ENCODE data around the gene CDKN2A. TPM values are rescaled to one million over a fixed set of nuclear protein-coding genes. Genes with fewer than 3 reads are reported as not detected.

The CDKN2A gene
- total RNA-seq, 1 donor from 2014 or later, result 71.6 TPM

DNA sequence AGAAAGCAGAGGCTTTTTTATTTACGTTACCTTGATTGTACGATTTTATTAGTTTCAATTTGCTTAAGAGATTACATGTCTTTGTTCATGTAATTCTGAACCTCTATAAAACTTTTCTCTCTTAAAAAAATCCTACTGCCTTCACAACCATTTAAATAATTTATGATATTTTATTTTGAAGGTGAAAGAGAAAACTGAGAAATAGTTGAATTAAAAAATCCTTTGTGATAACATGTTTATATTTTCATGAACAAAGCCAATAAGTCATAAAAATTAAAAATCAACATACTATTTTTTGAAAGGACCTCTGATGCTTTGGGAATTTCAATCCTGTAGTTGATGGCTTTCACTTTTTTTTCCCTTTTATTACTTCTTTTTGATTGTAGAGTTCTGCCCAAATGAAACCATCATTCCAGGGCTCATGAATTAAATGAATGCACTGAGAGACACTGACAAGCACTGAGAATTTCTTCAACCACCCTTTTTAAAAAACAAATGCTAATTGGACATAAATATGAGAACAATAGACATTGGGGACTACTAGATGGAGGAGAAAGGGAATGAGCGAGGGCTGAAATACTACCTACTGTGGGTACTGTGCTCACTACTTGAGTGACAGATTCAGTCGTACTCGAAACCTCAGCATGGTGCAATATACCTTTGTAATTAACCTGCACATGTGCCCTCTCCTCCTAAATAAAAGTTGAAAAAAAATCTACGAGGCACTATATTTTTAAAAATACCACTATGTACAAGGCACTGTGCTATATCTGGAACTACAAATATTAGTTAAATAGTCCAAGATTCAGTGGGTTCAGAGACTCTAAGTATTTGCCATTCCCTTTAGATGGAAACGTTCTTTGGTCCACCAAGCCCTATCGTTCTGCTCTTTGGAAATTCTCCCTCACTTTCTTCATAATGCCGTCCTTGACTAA is 5.9 kb downstream of the CDKN2A start:
- Histone ChIP-seq H3K4me3 (ENCODE audit: insufficient read depth, low read depth, low read length) (no peak overlapping the region), H2AFZ (ENCODE audit: low read depth, low read length) (no peak overlapping the region)

DNA sequence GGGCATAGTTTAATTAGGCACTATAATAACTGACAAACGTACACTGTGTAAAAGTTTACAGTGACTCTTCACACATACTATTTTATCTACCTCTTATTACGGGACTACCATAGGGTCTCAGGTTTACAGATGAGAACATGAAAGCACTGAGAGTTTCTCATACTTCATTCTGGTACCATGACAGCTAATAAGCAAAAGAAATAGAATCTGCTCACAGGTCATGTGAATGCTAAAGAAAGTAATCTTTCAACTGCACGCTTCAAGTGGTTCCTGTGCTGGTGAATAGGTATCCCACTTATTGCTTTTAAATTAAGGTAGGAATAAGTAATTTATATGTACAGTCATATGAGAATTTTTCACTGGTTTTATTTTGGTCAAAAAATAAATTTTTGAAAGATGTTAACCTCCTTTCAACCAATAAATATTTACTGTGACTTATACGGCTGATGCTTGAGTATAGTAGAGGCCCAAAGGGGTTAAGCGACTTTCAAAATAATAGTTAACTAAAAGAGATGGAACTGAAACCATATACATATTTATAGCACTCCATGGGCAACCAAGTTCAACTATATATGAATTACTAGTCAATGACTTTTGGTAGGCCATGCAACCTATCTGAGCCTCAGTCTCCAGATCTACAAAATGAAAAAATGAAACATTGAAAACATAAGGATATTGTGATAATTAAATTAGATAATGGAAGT is 8.1 kb downstream of the CDKN2A start:
- Histone ChIP-seq H4K20me1 (ENCODE audit: insufficient read depth, low read length) (no peaks in the 10 kb centered on the region), H3K9ac (ENCODE audit: low read length) (no peak overlapping the region), H3K9me3 (ENCODE audit: insufficient read depth, low read depth, low read length) (peaks cover 4% of the 10 kb centered on the region), H3K27ac (ENCODE audit: low read depth, low read length) (no peak overlapping the region), H3K36me3 (ENCODE audit: insufficient read depth, low read length) (no peaks in the 10 kb centered on the region), H3K4me1 (ENCODE audit: insufficient read depth, low read length) (peaks cover 24% of the 10 kb centered on the region), H2AFZ (ENCODE audit: low read depth, low read length) (no peak overlapping the region), H3K4me3 (ENCODE audit: insufficient read depth, low read depth, low read length) (no peak overlapping the region), H3K79me2 (ENCODE audit: insufficient read depth, low read length) (peaks cover 34% of the 10 kb centered on the region), H3K4me2 (ENCODE audit: low read length) (no peak overlapping the region), H3K27me3 (ENCODE audit: insufficient read depth, low read length) (no peaks in the 10 kb centered on the region)
- H3K4me3 Mint-ChIP-seq (ENCODE audit: unreplicated experiment), result no peak overlapping the region
- H3K27me3 Mint-ChIP-seq (ENCODE audit: low read depth, unreplicated experiment), result peaks cover 65% of the 10 kb centered on the region
- FAIRE-seq (no peak), DNase-seq (ENCODE audit: low read depth) (no peak)
- H3K4me1 Mint-ChIP-seq (ENCODE audit: low read depth, unreplicated experiment), result peaks cover 2% of the 10 kb centered on the region
- H3K9me3 Mint-ChIP-seq (ENCODE audit: unreplicated experiment), result peaks cover 7% of the 10 kb centered on the region
- TF ChIP-seq EZH2 (IDR thresholded peaks at IDR 0.05; ENCODE audit: insufficient read depth, low read length) (no peak), CTCF (IDR thresholded peaks at IDR 0.05; ENCODE audit: insufficient read depth, low read depth, low read length) (no peak)
- peaks cover 16% of the 10 kb centered on the region for H3K36me3 Mint-ChIP-seq (ENCODE audit: low read depth, unreplicated experiment)
- no peak overlapping the region for H3K27ac Mint-ChIP-seq (ENCODE audit: unreplicated experiment)

More for the DNA sequence above, 5.9 kb downstream of the CDKN2A start:
- Mint-ChIP-seq H3K4me3 (ENCODE audit: unreplicated experiment) (no peak overlapping the region), H3K36me3 (ENCODE audit: low read depth, unreplicated experiment) (peaks cover 16% of the 10 kb centered on the region), H3K27ac (ENCODE audit: unreplicated experiment) (no peak overlapping the region), H3K4me1 (ENCODE audit: low read depth, unreplicated experiment) (peaks cover 5% of the 10 kb centered on the region), H3K27me3 (ENCODE audit: low read depth, unreplicated experiment) (peaks cover 51% of the 10 kb centered on the region), H3K9me3 (ENCODE audit: unreplicated experiment) (peaks cover 7% of the 10 kb centered on the region)
- H3K9ac ChIP-seq (ENCODE audit: low read length), result peak overlapping the region; percentile 69
- H3K79me2 ChIP-seq (ENCODE audit: insufficient read depth, low read length), result peaks cover 57% of the 10 kb centered on the region
- H3K36me3 ChIP-seq (ENCODE audit: insufficient read depth, low read length), result no peaks in the 10 kb centered on the region
- peak overlapping the region; percentile 79 for H3K4me2 ChIP-seq (ENCODE audit: low read length)
- FAIRE-seq (no peak), DNase-seq (ENCODE audit: low read depth) (no peak)
- peak overlapping the region; percentile 70 for H3K27ac ChIP-seq (ENCODE audit: low read depth, low read length)
- peaks cover 24% of the 10 kb centered on the region for H3K4me1 ChIP-seq (ENCODE audit: insufficient read depth, low read length)
- TF ChIP-seq CTCF (IDR thresholded peaks at IDR 0.05; ENCODE audit: insufficient read depth, low read depth, low read length), result no peak
- H3K27me3 ChIP-seq (ENCODE audit: insufficient read depth, low read length), result no peaks in the 10 kb centered on the region
- H4K20me1 ChIP-seq (ENCODE audit: insufficient read depth, low read length), result no peaks in the 10 kb centered on the region
- peaks cover 4% of the 10 kb centered on the region for H3K9me3 ChIP-seq (ENCODE audit: insufficient read depth, low read depth, low read length)
